ENCODE data around the gene ZRSR2. TPM values are rescaled to one million over a fixed set of nuclear protein-coding genes. Genes with fewer than 3 reads are reported as not detected.

The ZRSR2 gene
- total and polyA plus RNA-seq, 2 experiments from 2014 or later: 5.2 to 45.1 TPM

DNA sequence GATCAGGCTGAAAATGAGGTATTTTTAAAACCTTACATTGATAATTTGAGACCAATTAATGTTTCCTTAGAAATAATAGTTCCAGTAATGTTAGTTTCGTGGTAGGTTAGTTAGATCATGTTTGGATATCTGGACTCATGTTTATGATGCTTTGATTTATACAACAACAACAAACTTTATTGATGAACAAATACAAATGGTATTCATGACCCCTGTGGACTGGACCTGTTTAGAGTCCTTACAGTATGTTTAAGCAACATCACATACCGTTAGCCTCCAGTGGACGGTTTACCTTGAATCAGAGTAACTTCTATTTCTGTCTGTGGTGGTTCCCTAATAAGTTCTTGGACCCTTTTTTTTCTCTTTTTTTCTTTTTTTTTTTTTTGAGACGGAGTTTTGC lies 18.0 kb downstream of the ZRSR2 start (continued):
- TF ChIP-seq, protein P1, sequence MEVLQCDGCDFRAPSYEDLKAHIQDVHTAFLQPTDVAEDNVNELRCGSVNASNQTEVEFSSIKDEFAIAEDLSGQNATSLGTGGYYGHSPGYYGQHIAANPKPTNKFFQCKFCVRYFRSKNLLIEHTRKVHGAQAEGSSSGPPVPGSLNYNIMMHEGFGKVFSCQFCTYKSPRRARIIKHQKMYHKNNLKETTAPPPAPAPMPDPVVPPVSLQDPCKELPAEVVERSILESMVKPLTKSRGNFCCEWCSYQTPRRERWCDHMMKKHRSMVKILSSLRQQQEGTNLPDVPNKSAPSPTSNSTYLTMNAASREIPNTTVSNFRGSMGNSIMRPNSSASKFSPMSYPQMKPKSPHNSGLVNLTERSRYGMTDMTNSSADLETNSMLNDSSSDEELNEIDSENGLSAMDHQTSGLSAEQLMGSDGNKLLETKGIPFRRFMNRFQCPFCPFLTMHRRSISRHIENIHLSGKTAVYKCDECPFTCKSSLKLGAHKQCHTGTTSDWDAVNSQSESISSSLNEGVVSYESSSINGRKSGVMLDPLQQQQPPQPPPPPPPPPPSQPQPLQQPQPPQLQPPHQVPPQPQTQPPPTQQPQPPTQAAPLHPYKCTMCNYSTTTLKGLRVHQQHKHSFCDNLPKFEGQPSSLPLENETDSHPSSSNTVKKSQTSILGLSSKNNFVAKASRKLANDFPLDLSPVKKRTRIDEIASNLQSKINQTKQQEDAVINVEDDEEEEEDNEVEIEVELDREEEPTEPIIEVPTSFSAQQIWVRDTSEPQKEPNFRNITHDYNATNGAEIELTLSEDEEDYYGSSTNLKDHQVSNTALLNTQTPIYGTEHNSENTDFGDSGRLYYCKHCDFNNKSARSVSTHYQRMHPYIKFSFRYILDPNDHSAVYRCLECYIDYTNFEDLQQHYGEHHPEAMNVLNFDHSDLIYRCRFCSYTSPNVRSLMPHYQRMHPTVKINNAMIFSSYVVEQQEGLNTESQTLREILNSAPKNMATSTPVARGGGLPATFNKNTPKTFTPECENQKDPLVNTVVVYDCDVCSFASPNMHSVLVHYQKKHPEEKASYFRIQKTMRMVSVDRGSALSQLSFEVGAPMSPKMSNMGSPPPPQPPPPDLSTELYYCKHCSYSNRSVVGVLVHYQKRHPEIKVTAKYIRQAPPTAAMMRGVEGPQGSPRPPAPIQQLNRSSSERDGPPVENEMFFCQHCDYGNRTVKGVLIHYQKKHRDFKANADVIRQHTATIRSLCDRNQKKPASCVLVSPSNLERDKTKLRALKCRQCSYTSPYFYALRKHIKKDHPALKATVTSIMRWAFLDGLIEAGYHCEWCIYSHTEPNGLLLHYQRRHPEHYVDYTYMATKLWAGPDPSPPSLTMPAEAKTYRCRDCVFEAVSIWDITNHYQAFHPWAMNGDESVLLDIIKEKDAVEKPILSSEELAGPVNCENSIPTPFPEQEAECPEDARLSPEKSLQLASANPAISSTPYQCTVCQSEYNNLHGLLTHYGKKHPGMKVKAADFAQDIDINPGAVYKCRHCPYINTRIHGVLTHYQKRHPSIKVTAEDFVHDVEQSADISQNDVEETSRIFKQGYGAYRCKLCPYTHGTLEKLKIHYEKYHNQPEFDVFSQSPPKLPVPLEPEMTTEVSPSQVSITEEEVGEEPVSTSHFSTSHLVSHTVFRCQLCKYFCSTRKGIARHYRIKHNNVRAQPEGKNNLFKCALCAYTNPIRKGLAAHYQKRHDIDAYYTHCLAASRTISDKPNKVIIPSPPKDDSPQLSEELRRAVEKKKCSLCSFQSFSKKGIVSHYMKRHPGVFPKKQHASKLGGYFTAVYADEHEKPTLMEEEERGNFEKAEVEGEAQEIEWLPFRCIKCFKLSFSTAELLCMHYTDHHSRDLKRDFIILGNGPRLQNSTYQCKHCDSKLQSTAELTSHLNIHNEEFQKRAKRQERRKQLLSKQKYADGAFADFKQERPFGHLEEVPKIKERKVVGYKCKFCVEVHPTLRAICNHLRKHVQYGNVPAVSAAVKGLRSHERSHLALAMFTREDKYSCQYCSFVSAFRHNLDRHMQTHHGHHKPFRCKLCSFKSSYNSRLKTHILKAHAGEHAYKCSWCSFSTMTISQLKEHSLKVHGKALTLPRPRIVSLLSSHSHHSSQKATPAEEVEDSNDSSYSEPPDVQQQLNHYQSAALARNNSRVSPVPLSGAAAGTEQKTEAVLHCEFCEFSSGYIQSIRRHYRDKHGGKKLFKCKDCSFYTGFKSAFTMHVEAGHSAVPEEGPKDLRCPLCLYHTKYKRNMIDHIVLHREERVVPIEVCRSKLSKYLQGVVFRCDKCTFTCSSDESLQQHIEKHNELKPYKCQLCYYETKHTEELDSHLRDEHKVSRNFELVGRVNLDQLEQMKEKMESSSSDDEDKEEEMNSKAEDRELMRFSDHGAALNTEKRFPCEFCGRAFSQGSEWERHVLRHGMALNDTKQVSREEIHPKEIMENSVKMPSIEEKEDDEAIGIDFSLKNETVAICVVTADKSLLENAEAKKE (CRISPR knock-in tag; IDR thresholded peaks at IDR 0.05): no peak
- TF ChIP-seq ZNF114 (CRISPR knock-in tag; IDR thresholded peaks at IDR 0.05) (no peak), POLR2AphosphoS5 (IDR thresholded peaks at IDR 0.05; ENCODE audit: low read depth) (no peak), JUNB (IDR thresholded peaks at IDR 0.05; ENCODE audit: unreplicated experiment) (no peak)

DNA sequence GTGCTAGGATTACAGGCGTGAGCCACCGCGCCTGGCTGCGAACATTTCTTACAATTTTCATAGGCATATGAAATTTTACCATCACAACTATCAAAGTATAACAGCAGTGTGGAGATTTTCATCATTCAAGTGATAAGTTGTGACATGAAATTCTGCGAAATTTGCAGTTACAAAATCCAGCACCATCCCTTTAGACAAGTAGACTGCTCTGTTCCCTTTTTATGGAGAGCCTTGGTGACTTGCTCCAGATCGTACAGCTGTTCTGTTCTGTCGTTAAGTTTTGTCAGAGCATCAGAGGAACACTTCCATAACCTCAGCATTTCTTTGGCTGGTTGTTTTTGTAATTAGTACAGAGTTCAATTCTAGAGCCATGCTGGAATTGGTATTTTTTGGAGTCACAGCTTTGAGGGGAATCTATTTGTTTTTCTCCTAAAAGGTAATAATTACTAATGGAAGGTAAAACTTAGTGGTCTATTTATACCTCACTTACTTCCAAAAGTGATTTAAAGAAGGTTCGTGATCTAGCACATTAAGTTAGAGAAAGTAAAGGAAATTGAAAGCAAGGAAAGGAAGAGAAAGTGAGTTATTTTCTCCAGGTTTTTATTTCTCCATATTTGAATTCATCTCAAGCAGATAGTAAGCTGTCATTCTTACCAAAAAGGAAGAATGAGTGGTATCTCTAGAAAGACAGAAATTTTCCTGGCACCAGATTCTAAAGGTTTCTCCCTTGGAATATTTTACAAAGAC lies 22.1 kb downstream of the ZRSR2 start:
- Mint-ChIP-seq H3K4me1 (peaks cover 19% of the 10 kb centered on the region; the same call in 2 of the 3 replicates), H3K27ac (no peak overlapping the region), H3K9me3 (no peaks in the 10 kb centered on the region), H3K4me3 (no peak overlapping the region), H3K36me3 (ENCODE audit: low read depth) (peaks cover 72% of the 10 kb centered on the region), H3K27me3 (ENCODE audit: insufficient read depth, low read depth, poor library complexity) (no peaks in the 10 kb centered on the region)
- Histone ChIP-seq H3K4me2 (no peak overlapping the region), H3K9me2 (ENCODE audit: insufficient read depth) (no peaks in the 10 kb centered on the region), H3K79me2 (replicated peaks; ENCODE audit: insufficient read depth) (no peaks in the 10 kb centered on the region), H3K27ac (ENCODE audit: low read depth) (no peak overlapping the region), H3K4me1 (ENCODE audit: insufficient read depth) (peaks cover 8% of the 10 kb centered on the region), H2AFZ (no peak overlapping the region), H3K4me3 (no peak overlapping the region), H3K27me3 (ENCODE audit: insufficient read depth) (no peaks in the 10 kb centered on the region), H3F3A (replicated peaks; ENCODE audit: low read depth) (no peaks in the 10 kb centered on the region), H4K20me1 (replicated peaks; ENCODE audit: insufficient read depth) (no peaks in the 10 kb centered on the region), H3K36me3 (ENCODE audit: insufficient read depth) (peaks cover 1% of the 10 kb centered on the region; the same call in 1 of the 2 replicates)
- no peak for DNase-seq (ENCODE audit: low spot score)
- ATAC-seq: no peak
- TF ChIP-seq POLR2AphosphoS5 (IDR thresholded peaks at IDR 0.05; ENCODE audit: low read depth): no peak
- no peak for TF ChIP-seq STAT1 (IDR thresholded peaks at IDR 0.05; ENCODE audit: unreplicated experiment)
- TF ChIP-seq CREB1 (CRISPR knock-in tag; IDR thresholded peaks at IDR 0.05; ENCODE audit: low read depth): no peak
- TF ChIP-seq ZNF114 (CRISPR knock-in tag; IDR thresholded peaks at IDR 0.05): no peak
- no peak for TF ChIP-seq EZH2phosphoT487 (IDR thresholded peaks at IDR 0.05; ENCODE audit: unreplicated experiment)
- TF ChIP-seq, protein P2, sequence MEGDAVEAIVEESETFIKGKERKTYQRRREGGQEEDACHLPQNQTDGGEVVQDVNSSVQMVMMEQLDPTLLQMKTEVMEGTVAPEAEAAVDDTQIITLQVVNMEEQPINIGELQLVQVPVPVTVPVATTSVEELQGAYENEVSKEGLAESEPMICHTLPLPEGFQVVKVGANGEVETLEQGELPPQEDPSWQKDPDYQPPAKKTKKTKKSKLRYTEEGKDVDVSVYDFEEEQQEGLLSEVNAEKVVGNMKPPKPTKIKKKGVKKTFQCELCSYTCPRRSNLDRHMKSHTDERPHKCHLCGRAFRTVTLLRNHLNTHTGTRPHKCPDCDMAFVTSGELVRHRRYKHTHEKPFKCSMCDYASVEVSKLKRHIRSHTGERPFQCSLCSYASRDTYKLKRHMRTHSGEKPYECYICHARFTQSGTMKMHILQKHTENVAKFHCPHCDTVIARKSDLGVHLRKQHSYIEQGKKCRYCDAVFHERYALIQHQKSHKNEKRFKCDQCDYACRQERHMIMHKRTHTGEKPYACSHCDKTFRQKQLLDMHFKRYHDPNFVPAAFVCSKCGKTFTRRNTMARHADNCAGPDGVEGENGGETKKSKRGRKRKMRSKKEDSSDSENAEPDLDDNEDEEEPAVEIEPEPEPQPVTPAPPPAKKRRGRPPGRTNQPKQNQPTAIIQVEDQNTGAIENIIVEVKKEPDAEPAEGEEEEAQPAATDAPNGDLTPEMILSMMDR (conservative IDR thresholded peaks at IDR 0.05; ENCODE audit: low read depth in 2 of 2): no peak
- TF ChIP-seq, protein P3, sequence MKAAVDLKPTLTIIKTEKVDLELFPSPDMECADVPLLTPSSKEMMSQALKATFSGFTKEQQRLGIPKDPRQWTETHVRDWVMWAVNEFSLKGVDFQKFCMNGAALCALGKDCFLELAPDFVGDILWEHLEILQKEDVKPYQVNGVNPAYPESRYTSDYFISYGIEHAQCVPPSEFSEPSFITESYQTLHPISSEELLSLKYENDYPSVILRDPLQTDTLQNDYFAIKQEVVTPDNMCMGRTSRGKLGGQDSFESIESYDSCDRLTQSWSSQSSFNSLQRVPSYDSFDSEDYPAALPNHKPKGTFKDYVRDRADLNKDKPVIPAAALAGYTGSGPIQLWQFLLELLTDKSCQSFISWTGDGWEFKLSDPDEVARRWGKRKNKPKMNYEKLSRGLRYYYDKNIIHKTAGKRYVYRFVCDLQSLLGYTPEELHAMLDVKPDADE (IDR thresholded peaks at IDR 0.05): no peak
